Activated CD8-positive, alpha-beta T cell treated with anti-CD3 and anti-CD28 coated beads, Interleukin-2, amount 10 ng/mL, durations not matched to agents 7 days and 5 days (primary cell): ENCODE results near the gene DEPDC5. TPM values are rescaled to one million over a fixed set of nuclear protein-coding genes. Genes with fewer than 3 reads are reported as not detected.
"Not testable (repeated sequence)": the region's sequence is repeated elsewhere in the genome, so short reads cannot be mapped to it uniquely, and the experiment has no call there.

ENCODE experiments used
- ATAC-seq: fragments of 150-1000 bp; cut with Tn5 transposase; one replicate; pipeline ENCODE4 v1.10.0; 2021; ENCODE audit warnings: moderate library complexity
- CTCF ChIA-PET: fragments of 350-600 bp; sonication (Branson Sonifier 250); formaldehyde crosslinking; loops from one replicate; lab custom pipeline; 2021; ENCODE audit warnings: antibody characterized with exemption; lab: Charles Lee
- POLR2A ChIA-PET: fragments of 350-600 bp; sonication (Branson Sonifier 250); formaldehyde crosslinking; loops from one replicate; lab custom pipeline; 2021; ENCODE audit warnings: antibody characterized with exemption; lab: Charles Lee
- DNase-seq: peaks from one replicate; pipeline ENCODE4 v3.0.0-alpha.2; 2020
- H3K27ac Mint-ChIP-seq: one replicate; pipeline ENCODE4 v1.8.0; 2021; ENCODE audit warnings: mild to moderate bottlenecking, mixed read lengths
- H3K27me3 Mint-ChIP-seq: one replicate; pipeline ENCODE4 v1.8.0; 2021; ENCODE audit warnings: low read depth, mixed read lengths
- H3K36me3 Mint-ChIP-seq: one replicate; pipeline ENCODE4 v1.8.0; 2021; ENCODE audit warnings: low read depth, mixed read lengths
- H3K4me1 Mint-ChIP-seq: one replicate; pipeline ENCODE4 v1.8.0; 2021; ENCODE audit warnings: low read depth, mixed read lengths
- H3K4me3 Mint-ChIP-seq: one replicate; pipeline ENCODE4 v1.8.0; 2021; ENCODE audit warnings: mild to moderate bottlenecking, mixed read lengths
- H3K9me3 Mint-ChIP-seq: one replicate; pipeline ENCODE4 v1.8.0; 2022; ENCODE audit warnings: mixed read lengths; ENCODE audit not compliant: insufficient read depth
- total RNA-seq, 2 experiments: library from RNA; stranded (reverse); gene quantifications; one replicate each; pipeline ENCODE4 v1.2.3, GENCODE V29; 2021

DEPDC5 gene
- 10 to 100 TPM; 43.5 to 45.6 TPM for total RNA-seq

GRCh38 chr22:31753634-31754501 lies at the start of gene DEPDC5:
TSS of gene DEPDC5 (plus strand) at chr22:31754019. CDS start at chr22:31754922, 903 bp downstream.
- peak within 1 kb of the TSS; percentile 80 for H3K4me3 Mint-ChIP-seq
- ATAC-seq = peak; percentile 83
- peak within 1 kb of the TSS; percentile 99 for H3K27ac Mint-ChIP-seq

DNA sequence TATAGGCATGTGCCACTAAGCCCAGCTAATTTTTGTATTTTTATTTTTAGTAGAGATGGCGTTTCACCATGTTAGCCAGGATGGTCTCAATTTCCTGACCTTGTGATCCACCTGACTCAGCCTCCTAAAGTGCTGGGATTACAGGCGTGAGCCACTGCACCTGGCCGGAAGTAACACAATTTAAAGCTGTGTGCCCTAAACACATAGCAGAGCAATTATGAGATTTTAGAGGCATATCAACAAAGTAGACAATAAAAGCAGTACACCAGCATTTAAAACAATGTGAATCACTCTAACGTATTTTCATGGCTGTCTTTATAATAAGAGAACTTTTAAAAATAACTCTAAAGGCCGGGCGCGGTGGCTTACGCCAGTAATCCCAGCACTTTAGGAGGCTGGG lies 46.3 kb upstream of the DEPDC5 start:
- ATAC-seq = no peak
- ChIA-PET CTCF (interaction anchor here (1.3 to 1.4 kb wide), 2 partner anchors 19 to 40 kb away, joined by 3 read pairs; no protein-coding TSS in a partner anchor), POLR2A (no interaction called here)
- no peak overlapping the region for H3K4me3 Mint-ChIP-seq
- H3K27me3 Mint-ChIP-seq = no peaks in the 10 kb centered on the region
- no peak overlapping the region for H3K27ac Mint-ChIP-seq
- no peak for DNase-seq
- H3K9me3 Mint-ChIP-seq = no peaks in the 10 kb centered on the region
- H3K36me3 Mint-ChIP-seq = peaks cover 35% of the 10 kb centered on the region
- no peaks in the 10 kb centered on the region for H3K4me1 Mint-ChIP-seq

More at GRCh38 chr22:31753634-31754501, at the start of gene DEPDC5:
- peaks cover 12% of the 10 kb centered on the region for H3K36me3 Mint-ChIP-seq
- H3K4me1 Mint-ChIP-seq = peaks cover 41% of the 10 kb centered on the region
- peak; percentile 96 for DNase-seq
- H3K9me3 Mint-ChIP-seq = no peaks in the 10 kb centered on the region
- no peaks in the 10 kb centered on the region for H3K27me3 Mint-ChIP-seq
- ChIA-PET CTCF (interaction anchor here (0.6 to 1.8 kb wide), 6 partner anchors 15 to 216 kb away, joined by 3 to 9 read pairs (median 5); partner anchors contain the start of gene PISD), POLR2A (interaction anchor here (0.6 to 2.3 kb wide), 10 partner anchors 11 to 247 kb away, joined by 3 to 16 read pairs (median 4); partner anchors contain the start of gene PISD)

- H3K4me1 Mint-ChIP-seq, H3K9me3 Mint-ChIP-seq, H3K27me3 Mint-ChIP-seq, DNase-seq, H3K4me3 Mint-ChIP-seq, H3K27ac Mint-ChIP-seq, POLR2A ChIA-PET, CTCF ChIA-PET, ATAC-seq: not testable (repeated sequence)
- peaks cover 49% of the 10 kb centered on the region for H3K36me3 Mint-ChIP-seq
These were observed 42.6 kb upstream of the DEPDC5 start for GRCh38 chr22:31711226-31711625.

- CTCF ChIA-PET = no interaction called here
- ATAC-seq (no peak), DNase-seq (no peak)
- no peak overlapping the region for H3K27ac Mint-ChIP-seq
- no peaks in the 10 kb centered on the region for H3K4me1 Mint-ChIP-seq
- no peak overlapping the region for H3K4me3 Mint-ChIP-seq
- POLR2A ChIA-PET = no interaction called here
- H3K9me3 Mint-ChIP-seq = no peaks in the 10 kb centered on the region
- peaks cover 63% of the 10 kb centered on the region for H3K36me3 Mint-ChIP-seq
- no peaks in the 10 kb centered on the region for H3K27me3 Mint-ChIP-seq
These were observed 38.6 kb upstream of the DEPDC5 start for GRCh38 chr22:31715147-31715778.

DNA sequence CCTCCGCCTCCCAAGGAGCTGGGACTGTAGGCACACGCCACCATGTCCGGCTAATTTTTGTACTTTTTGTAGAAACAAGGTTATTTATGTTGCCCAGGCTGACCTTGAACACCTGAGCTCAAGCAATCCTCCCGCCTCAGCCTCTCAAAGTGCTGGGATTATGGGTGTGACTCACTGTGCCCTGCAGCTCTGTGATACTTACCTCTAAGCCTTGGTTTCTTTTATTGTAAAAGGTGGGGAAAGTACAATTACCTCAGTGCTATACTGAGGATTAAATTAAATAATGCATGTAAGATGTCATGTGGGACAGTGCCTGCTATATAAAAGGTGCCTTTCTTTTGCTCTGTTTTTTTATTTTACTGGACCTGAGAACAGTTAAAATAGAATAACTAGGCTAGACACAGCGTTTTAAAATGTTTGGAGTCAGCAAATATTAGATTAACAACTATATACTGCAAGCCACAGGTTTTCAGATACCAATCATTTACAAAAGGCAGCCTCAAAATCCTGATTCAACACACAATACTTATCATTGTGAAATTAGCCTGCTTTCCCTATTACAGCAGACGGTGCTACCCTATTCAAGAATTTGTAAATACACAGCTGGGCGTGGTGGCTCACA lies 33.9 kb upstream of the DEPDC5 start:
- H3K36me3 Mint-ChIP-seq = peaks cover 56% of the 10 kb centered on the region
- no peak overlapping the region for H3K27ac Mint-ChIP-seq
- POLR2A ChIA-PET = no interaction called here

GRCh38 chr22:31723723-31724122 lies 30.1 kb upstream of the DEPDC5 start:
- ATAC-seq (no peak), DNase-seq (no peak)
- no peaks in the 10 kb centered on the region for H3K27me3 Mint-ChIP-seq
- H3K4me1 Mint-ChIP-seq = no peaks in the 10 kb centered on the region
- H3K36me3 Mint-ChIP-seq = peaks cover 43% of the 10 kb centered on the region
- no peaks in the 10 kb centered on the region for H3K9me3 Mint-ChIP-seq
- no peak overlapping the region for H3K4me3 Mint-ChIP-seq
- ChIA-PET POLR2A (no interaction called here), CTCF (interaction anchor here (0.9 kb wide), 1 partner anchor 41 kb away, joined by 3 read pairs; no protein-coding TSS in a partner anchor)
- H3K27ac Mint-ChIP-seq = no peak overlapping the region

More for the DNA sequence above, 33.9 kb upstream of the DEPDC5 start:
- H3K4me3 Mint-ChIP-seq = no peak overlapping the region
- no peaks in the 10 kb centered on the region for H3K9me3 Mint-ChIP-seq
- DNase-seq (no peak), ATAC-seq (no peak)
- CTCF ChIA-PET = interaction anchor here (0.7 kb wide), 1 partner anchor 160 kb away, joined by 3 read pairs; no protein-coding TSS in a partner anchor
- no peaks in the 10 kb centered on the region for H3K27me3 Mint-ChIP-seq
- H3K4me1 Mint-ChIP-seq = no peaks in the 10 kb centered on the region

DNA sequence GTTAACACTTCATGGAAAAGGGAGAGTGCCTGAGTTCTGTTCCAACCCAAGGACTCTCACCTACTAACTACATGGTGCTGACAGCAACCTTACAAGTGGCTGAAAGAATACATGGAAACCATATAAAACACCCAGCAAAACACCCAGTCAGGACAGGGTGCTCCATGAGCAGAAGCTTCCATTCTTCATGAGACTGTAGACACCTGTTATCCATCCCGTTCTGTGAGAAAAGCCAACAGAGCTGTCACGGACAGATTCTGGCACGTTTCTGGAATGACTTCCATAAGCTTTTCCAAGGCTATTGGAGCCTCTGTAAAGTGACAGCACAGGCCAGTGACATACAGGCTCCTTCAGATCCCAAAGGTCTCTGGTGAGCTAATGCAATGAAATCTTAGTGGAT lies 27.1 kb upstream of the DEPDC5 start:
- Mint-ChIP-seq H3K27me3 (no peaks in the 10 kb centered on the region), H3K9me3 (no peaks in the 10 kb centered on the region), H3K4me1 (no peaks in the 10 kb centered on the region), H3K36me3 (peaks cover 35% of the 10 kb centered on the region), H3K27ac (no peak overlapping the region), H3K4me3 (no peak overlapping the region)
- CTCF ChIA-PET = interaction anchor here (1.2 kb wide), 2 partner anchors 19 to 244 kb away, joined by 3 to 5 read pairs; no protein-coding TSS in a partner anchor
- POLR2A ChIA-PET = no interaction called here
- ATAC-seq (no peak), DNase-seq (no peak)

DNA sequence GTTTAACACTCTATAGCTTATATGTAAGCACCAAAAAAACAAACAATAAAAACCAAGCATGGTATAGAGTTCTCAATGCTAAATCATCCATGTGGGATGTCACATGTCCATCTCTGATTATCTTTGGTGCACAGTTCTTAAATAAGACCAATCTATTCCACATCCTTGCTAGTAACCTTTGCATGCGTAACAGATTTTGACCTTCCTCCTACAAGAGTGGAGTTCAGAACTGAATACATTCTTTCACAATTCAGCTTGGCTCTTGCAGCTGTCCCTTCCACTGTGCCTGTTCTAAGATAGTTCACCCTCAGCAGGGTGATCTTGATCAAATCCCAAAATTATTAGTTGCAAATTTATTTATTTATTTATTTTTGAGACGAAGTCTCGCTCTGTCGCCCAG lies 25.0 kb upstream of the DEPDC5 start:
- no peak overlapping the region for H3K4me3 Mint-ChIP-seq

DNA sequence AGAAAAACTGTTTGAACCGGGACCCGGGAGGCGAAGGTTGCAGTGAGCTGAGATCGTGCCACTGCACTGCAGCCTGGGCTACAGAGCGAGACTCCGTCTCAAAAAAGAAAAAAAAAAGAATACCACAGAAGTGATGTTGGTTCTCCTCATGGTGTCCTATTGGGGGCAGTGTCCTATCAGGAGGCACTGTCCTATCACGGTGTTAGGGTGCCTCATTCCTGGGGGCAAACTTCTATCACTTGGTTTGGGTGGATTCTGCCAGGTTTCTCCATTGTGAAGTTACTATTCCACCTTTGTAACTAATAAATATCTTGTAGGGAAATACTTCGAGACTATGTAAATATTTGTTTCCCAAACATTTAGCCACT lies 23.5 kb upstream of the DEPDC5 start:
- Mint-ChIP-seq H3K9me3 (no peaks in the 10 kb centered on the region), H3K4me3 (no peak overlapping the region), H3K27ac (no peak overlapping the region), H3K27me3 (no peaks in the 10 kb centered on the region), H3K4me1 (peaks cover 9% of the 10 kb centered on the region), H3K36me3 (peaks cover 29% of the 10 kb centered on the region)
- CTCF ChIA-PET = interaction anchor here (1.0 kb wide), 1 partner anchor 13 kb away, joined by 3 read pairs; no protein-coding TSS in a partner anchor
- DNase-seq (no peak), ATAC-seq (peak; percentile 30)
- POLR2A ChIA-PET = no interaction called here

More for the DNA sequence above, 25.0 kb upstream of the DEPDC5 start:
- POLR2A ChIA-PET = no interaction called here
- DNase-seq (no peak), ATAC-seq (no peak)
- no peaks in the 10 kb centered on the region for H3K27me3 Mint-ChIP-seq
- no peaks in the 10 kb centered on the region for H3K9me3 Mint-ChIP-seq
- H3K36me3 Mint-ChIP-seq = peaks cover 29% of the 10 kb centered on the region
- H3K4me1 Mint-ChIP-seq = peaks cover 4% of the 10 kb centered on the region
- CTCF ChIA-PET = interaction anchor here (0.7 kb wide), 1 partner anchor 34 kb away, joined by 3 read pairs; no protein-coding TSS in a partner anchor
- H3K27ac Mint-ChIP-seq = no peak overlapping the region

- H3K4me1 Mint-ChIP-seq = peaks cover 9% of the 10 kb centered on the region
- H3K27ac Mint-ChIP-seq = peak overlapping the region; percentile 25
- POLR2A ChIA-PET = interaction anchor here (0.6 kb wide), 1 partner anchor 365 kb away, joined by 5 read pairs; no protein-coding TSS in a partner anchor
- no peaks in the 10 kb centered on the region for H3K27me3 Mint-ChIP-seq
- DNase-seq = no peak
- CTCF ChIA-PET = no interaction called here
- H3K4me3 Mint-ChIP-seq = no peak overlapping the region
- no peaks in the 10 kb centered on the region for H3K9me3 Mint-ChIP-seq
- ATAC-seq = no peak
- peaks cover 32% of the 10 kb centered on the region for H3K36me3 Mint-ChIP-seq
These were observed 21.6 kb upstream of the DEPDC5 start for GRCh38 chr22:31732089-31732829.

- no peak overlapping the region for H3K27ac Mint-ChIP-seq
- POLR2A ChIA-PET = no interaction called here
- no peak for ATAC-seq
These were observed 20.2 kb upstream of the DEPDC5 start for GRCh38 chr22:31733580-31734079.

More at GRCh38 chr22:31733580-31734079, 20.2 kb upstream of the DEPDC5 start:
- H3K9me3 Mint-ChIP-seq = no peaks in the 10 kb centered on the region
- DNase-seq = no peak
- peaks cover 20% of the 10 kb centered on the region for H3K4me1 Mint-ChIP-seq
- no peaks in the 10 kb centered on the region for H3K27me3 Mint-ChIP-seq
- H3K36me3 Mint-ChIP-seq = peaks cover 41% of the 10 kb centered on the region
- H3K4me3 Mint-ChIP-seq = no peak overlapping the region
- CTCF ChIA-PET = no interaction called here
